CD1c-positive myeloid dendritic cell (primary cell): Measurements from ENCODE around the gene NOVA1.

Source experiments
- DNase-seq: peaks from one replicate; pipeline ENCODE4 v3.0.0-alpha.2; 2016; ENCODE audit errors: extremely low spot score

NOVA1 gene

GRCh38 chr14:26593357-26593756 is 4.5 kb downstream of the NOVA1 start:
- no peak for DNase-seq

GRCh38 chr14:26589925-26590324 is 7.9 kb downstream of the NOVA1 start:
- no peak for DNase-seq

- no peak for DNase-seq
Observed at GRCh38 chr14:26577711-26578110, 20.1 kb downstream of the NOVA1 start.

GRCh38 chr14:26554069-26554772 is 43.6 kb downstream of the NOVA1 start:
- no peak for DNase-seq

GRCh38 chr14:26549571-26549970 is 48.3 kb downstream of the NOVA1 start:
- DNase-seq = no peak

- DNase-seq = no peak
Observed at GRCh38 chr14:26548406-26548805, 49.4 kb downstream of the NOVA1 start.

GRCh38 chr14:26538176-26538575 is 59.7 kb downstream of the NOVA1 start:
- DNase-seq = no peak

- no peak for DNase-seq
Observed at GRCh38 chr14:26531894-26532293, 65.9 kb downstream of the NOVA1 start.

GRCh38 chr14:26528415-26529182 is 69.2 kb downstream of the NOVA1 start:
- no peak for DNase-seq

GRCh38 chr14:26527095-26527494 is 70.7 kb downstream of the NOVA1 start:
- no peak for DNase-seq

GRCh38 chr14:26526137-26526536 is 71.7 kb downstream of the NOVA1 start:
- no peak for DNase-seq

- no peak for DNase-seq
Observed at GRCh38 chr14:26525085-26525484, 72.7 kb downstream of the NOVA1 start.

GRCh38 chr14:26522967-26523366 is 74.9 kb downstream of the NOVA1 start:
- no peak for DNase-seq

- DNase-seq = no peak
Observed at GRCh38 chr14:26517771-26518170, 80.1 kb downstream of the NOVA1 start.

GRCh38 chr14:26500028-26500427 is 97.8 kb downstream of the NOVA1 start:
- DNase-seq = no peak

GRCh38 chr14:26499546-26499945 is 98.3 kb downstream of the NOVA1 start:
- DNase-seq = no peak

GRCh38 chr14:26486922-26487321 is 110.9 kb downstream of the NOVA1 start:
- no peak for DNase-seq

GRCh38 chr14:26484562-26484961 is 113.3 kb downstream of the NOVA1 start:
- no peak for DNase-seq

GRCh38 chr14:26478967-26479366 is 118.9 kb downstream of the NOVA1 start:
- DNase-seq = no peak

GRCh38 chr14:26466862-26467261 is 131.0 kb downstream of the NOVA1 start:
- no peak for DNase-seq

- no peak for DNase-seq
Observed at GRCh38 chr14:26463136-26463535, 134.7 kb downstream of the NOVA1 start.

GRCh38 chr14:26454105-26454504 is 143.7 kb downstream of the NOVA1 start:
- DNase-seq = no peak

GRCh38 chr14:26448181-26448855 is 149.5 kb downstream of the NOVA1 start:
- DNase-seq = no peak
